ENCODE measurements around the gene SPANXD.
"Not testable (repeated sequence)": the region's sequence is repeated elsewhere in the genome, so short reads cannot be mapped to it uniquely, and the experiment has no call there.

The SPANXD gene

DNA sequence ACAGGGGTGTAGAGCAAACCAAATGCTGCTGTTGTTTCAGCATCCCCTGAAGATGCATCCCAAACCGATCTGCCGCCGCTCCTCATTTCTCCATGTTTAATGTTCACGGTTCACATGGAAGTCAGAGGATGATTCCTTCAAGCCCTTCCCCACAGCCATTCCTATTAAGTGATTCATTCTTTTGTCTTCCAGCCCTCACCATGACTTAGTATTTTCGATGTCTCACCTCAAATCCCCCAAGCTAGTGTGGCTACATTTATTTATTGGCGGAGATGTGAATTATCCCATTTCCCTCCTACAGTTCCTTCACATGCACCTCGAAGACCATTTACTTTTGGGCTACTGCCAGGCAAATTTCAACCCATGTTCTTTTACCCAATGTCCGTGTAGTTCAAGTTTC lies at the start of gene SPANXD:
SPANXD (minus strand) TSS at position 101 of the 400 bp plus-strand sequence. CDS start 334 bp downstream, outside the sequence.
- H3K4me3 ChIP-seq (ENCODE audit: insufficient read length, low read depth); H3K9ac ChIP-seq (ENCODE audit: insufficient read length, low read depth); DNase-seq (ENCODE audit: low read depth, low spot score); H3K27me3 ChIP-seq (ENCODE audit: insufficient read depth, insufficient read length); H3K36me3 ChIP-seq (ENCODE audit: insufficient read depth, insufficient read length, low read length); H3K4me1 ChIP-seq (ENCODE audit: insufficient read depth, insufficient read length); H3K9me3 ChIP-seq (ENCODE audit: insufficient read depth, low read length): not testable (repeated sequence)

DNA sequence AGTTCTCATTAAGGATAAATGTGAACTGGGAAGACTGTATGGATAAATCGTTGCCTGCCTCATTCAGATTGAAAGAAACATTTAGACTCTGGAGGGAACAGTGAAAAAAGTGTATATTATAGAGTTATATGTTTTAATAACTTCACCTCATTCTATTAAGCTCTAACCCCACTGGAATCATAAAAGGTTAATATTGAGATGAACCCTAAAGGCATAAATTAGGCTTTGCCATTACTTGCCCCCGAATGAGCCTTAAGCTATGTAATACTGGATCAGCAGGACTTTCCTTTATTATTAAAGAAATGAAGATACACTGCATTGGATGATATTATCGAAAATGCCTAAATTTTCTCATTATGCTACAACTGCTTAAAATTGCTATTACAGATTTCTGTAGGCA lies 44.1 kb upstream of the SPANXD start:
- DNase-seq (ENCODE audit: low read depth, low spot score): no peak
- no peaks in the 10 kb centered on the region for H3K27me3 ChIP-seq (ENCODE audit: insufficient read depth, insufficient read length)
- no peak overlapping the region for H3K9ac ChIP-seq (ENCODE audit: insufficient read length, low read depth)
- H3K4me3 ChIP-seq (ENCODE audit: insufficient read length, low read depth): no peak overlapping the region
- H3K9me3 ChIP-seq (ENCODE audit: insufficient read depth, low read length): no peaks in the 10 kb centered on the region
- no peaks in the 10 kb centered on the region for H3K36me3 ChIP-seq (ENCODE audit: insufficient read depth, insufficient read length, low read length)
- H3K4me1 ChIP-seq (ENCODE audit: insufficient read depth, insufficient read length): no peaks in the 10 kb centered on the region
- TF ChIP-seq SUZ12 (IDR thresholded peaks at IDR 0.05; ENCODE audit: extremely low read depth, insufficient read depth, insufficient read length): no peak
- TF ChIP-seq ZNF274 (IDR thresholded peaks at IDR 0.05; ENCODE audit: low read depth, low read length): no peak
- TF ChIP-seq YY1 (IDR thresholded peaks at IDR 0.05; ENCODE audit: insufficient read depth, insufficient read length): no peak

- Histone ChIP-seq H3K4me3 (ENCODE audit: insufficient read length, low read depth) (no peak overlapping the region), H3K27me3 (ENCODE audit: insufficient read depth, insufficient read length) (no peaks in the 10 kb centered on the region), H3K4me1 (ENCODE audit: insufficient read depth, insufficient read length) (no peaks in the 10 kb centered on the region), H3K36me3 (ENCODE audit: insufficient read depth, insufficient read length, low read length) (no peaks in the 10 kb centered on the region), H3K9me3 (ENCODE audit: insufficient read depth, low read length) (no peaks in the 10 kb centered on the region), H3K9ac (ENCODE audit: insufficient read length, low read depth) (no peak overlapping the region)
- TF ChIP-seq YY1 (IDR thresholded peaks at IDR 0.05; ENCODE audit: insufficient read depth, insufficient read length): no peak
- no peak for TF ChIP-seq SUZ12 (IDR thresholded peaks at IDR 0.05; ENCODE audit: extremely low read depth, insufficient read depth, insufficient read length)
- TF ChIP-seq ZNF274 (IDR thresholded peaks at IDR 0.05; ENCODE audit: low read depth, low read length): no peak
- no peak for DNase-seq (ENCODE audit: low read depth, low spot score)
These were observed 38.1 kb upstream of the SPANXD start for GRCh38 chrX:141736656-141737055.

DNA sequence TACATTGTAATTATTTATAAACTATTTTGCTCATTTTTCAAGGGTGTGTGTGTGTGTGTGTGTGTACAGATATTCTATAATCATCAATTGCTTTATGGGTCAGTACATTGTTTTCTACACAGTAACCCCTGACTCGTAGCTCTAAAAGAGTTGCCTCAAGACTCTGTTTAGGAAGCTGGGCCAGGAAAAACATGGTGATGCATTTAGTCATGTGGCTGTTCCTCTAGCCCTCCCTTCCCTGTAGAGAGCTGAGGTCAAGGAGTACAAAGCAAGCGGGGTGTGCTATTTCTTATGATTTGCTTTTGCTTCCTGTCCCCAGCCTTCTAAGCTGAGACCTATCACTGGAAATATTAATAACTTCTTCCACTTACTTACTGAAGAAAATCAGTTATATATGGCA lies 34.8 kb upstream of the SPANXD start:
- TF ChIP-seq ZNF274 (IDR thresholded peaks at IDR 0.05; ENCODE audit: low read depth, low read length): no peak
- no peak for TF ChIP-seq SUZ12 (IDR thresholded peaks at IDR 0.05; ENCODE audit: extremely low read depth, insufficient read depth, insufficient read length)
- no peak for TF ChIP-seq YY1 (IDR thresholded peaks at IDR 0.05; ENCODE audit: insufficient read depth, insufficient read length)
- no peaks in the 10 kb centered on the region for H3K9me3 ChIP-seq (ENCODE audit: insufficient read depth, low read length)
- no peaks in the 10 kb centered on the region for H3K4me1 ChIP-seq (ENCODE audit: insufficient read depth, insufficient read length)
- H3K36me3 ChIP-seq (ENCODE audit: insufficient read depth, insufficient read length, low read length): no peaks in the 10 kb centered on the region
- DNase-seq (ENCODE audit: low read depth, low spot score): no peak
- no peaks in the 10 kb centered on the region for H3K27me3 ChIP-seq (ENCODE audit: insufficient read depth, insufficient read length)
- no peak overlapping the region for H3K9ac ChIP-seq (ENCODE audit: insufficient read length, low read depth)
- no peak overlapping the region for H3K4me3 ChIP-seq (ENCODE audit: insufficient read length, low read depth)

GRCh38 chrX:141732031-141732430 lies 33.5 kb upstream of the SPANXD start:
- H3K4me1 ChIP-seq (ENCODE audit: insufficient read depth, insufficient read length): no peaks in the 10 kb centered on the region
- H3K36me3 ChIP-seq (ENCODE audit: insufficient read depth, insufficient read length, low read length): no peaks in the 10 kb centered on the region
- H3K9me3 ChIP-seq (ENCODE audit: insufficient read depth, low read length): no peaks in the 10 kb centered on the region
- no peak overlapping the region for H3K4me3 ChIP-seq (ENCODE audit: insufficient read length, low read depth)
- no peaks in the 10 kb centered on the region for H3K27me3 ChIP-seq (ENCODE audit: insufficient read depth, insufficient read length)
- H3K9ac ChIP-seq (ENCODE audit: insufficient read length, low read depth): no peak overlapping the region
- DNase-seq (ENCODE audit: low read depth, low spot score): no peak
- TF ChIP-seq SUZ12 (IDR thresholded peaks at IDR 0.05; ENCODE audit: extremely low read depth, insufficient read depth, insufficient read length) (no peak), ZNF274 (IDR thresholded peaks at IDR 0.05; ENCODE audit: low read depth, low read length) (no peak), YY1 (IDR thresholded peaks at IDR 0.05; ENCODE audit: insufficient read depth, insufficient read length) (no peak)

GRCh38 chrX:141724186-141724585 lies 25.6 kb upstream of the SPANXD start:
- DNase-seq (ENCODE audit: low read depth, low spot score): no peak
- no peak overlapping the region for H3K4me3 ChIP-seq (ENCODE audit: insufficient read length, low read depth)
- no peaks in the 10 kb centered on the region for H3K4me1 ChIP-seq (ENCODE audit: insufficient read depth, insufficient read length)
- TF ChIP-seq ZNF274 (IDR thresholded peaks at IDR 0.05; ENCODE audit: low read depth, low read length): no peak
- no peak for TF ChIP-seq SUZ12 (IDR thresholded peaks at IDR 0.05; ENCODE audit: extremely low read depth, insufficient read depth, insufficient read length)
- TF ChIP-seq YY1 (IDR thresholded peaks at IDR 0.05; ENCODE audit: insufficient read depth, insufficient read length): no peak
- H3K9ac ChIP-seq (ENCODE audit: insufficient read length, low read depth): no peak overlapping the region
- H3K27me3 ChIP-seq (ENCODE audit: insufficient read depth, insufficient read length): no peaks in the 10 kb centered on the region
- H3K36me3 ChIP-seq (ENCODE audit: insufficient read depth, insufficient read length, low read length): no peaks in the 10 kb centered on the region
- no peaks in the 10 kb centered on the region for H3K9me3 ChIP-seq (ENCODE audit: insufficient read depth, low read length)

GRCh38 chrX:141714680-141715079 lies 16.1 kb upstream of the SPANXD start:
- H3K4me1 ChIP-seq (ENCODE audit: insufficient read depth, insufficient read length): no peaks in the 10 kb centered on the region
- no peaks in the 10 kb centered on the region for H3K9me3 ChIP-seq (ENCODE audit: insufficient read depth, low read length)
- DNase-seq (ENCODE audit: low read depth, low spot score): no peak
- no peak for TF ChIP-seq SUZ12 (IDR thresholded peaks at IDR 0.05; ENCODE audit: extremely low read depth, insufficient read depth, insufficient read length)
- TF ChIP-seq YY1 (IDR thresholded peaks at IDR 0.05; ENCODE audit: insufficient read depth, insufficient read length): no peak
- no peak for TF ChIP-seq ZNF274 (IDR thresholded peaks at IDR 0.05; ENCODE audit: low read depth, low read length)
- no peaks in the 10 kb centered on the region for H3K27me3 ChIP-seq (ENCODE audit: insufficient read depth, insufficient read length)
- H3K4me3 ChIP-seq (ENCODE audit: insufficient read length, low read depth): no peak overlapping the region
- no peak overlapping the region for H3K9ac ChIP-seq (ENCODE audit: insufficient read length, low read depth)
- no peaks in the 10 kb centered on the region for H3K36me3 ChIP-seq (ENCODE audit: insufficient read depth, insufficient read length, low read length)

- H3K36me3 ChIP-seq (ENCODE audit: insufficient read depth, insufficient read length, low read length): no peaks in the 10 kb centered on the region
- no peak overlapping the region for H3K9ac ChIP-seq (ENCODE audit: insufficient read length, low read depth)
- no peak for TF ChIP-seq ZNF274 (IDR thresholded peaks at IDR 0.05; ENCODE audit: low read depth, low read length)
- no peak for TF ChIP-seq SUZ12 (IDR thresholded peaks at IDR 0.05; ENCODE audit: extremely low read depth, insufficient read depth, insufficient read length)
- TF ChIP-seq YY1 (IDR thresholded peaks at IDR 0.05; ENCODE audit: insufficient read depth, insufficient read length): no peak
- H3K4me3 ChIP-seq (ENCODE audit: insufficient read length, low read depth): no peak overlapping the region
- no peaks in the 10 kb centered on the region for H3K9me3 ChIP-seq (ENCODE audit: insufficient read depth, low read length)
- no peaks in the 10 kb centered on the region for H3K4me1 ChIP-seq (ENCODE audit: insufficient read depth, insufficient read length)
- no peaks in the 10 kb centered on the region for H3K27me3 ChIP-seq (ENCODE audit: insufficient read depth, insufficient read length)
- no peak for DNase-seq (ENCODE audit: low read depth, low spot score)
These were observed 2.5 kb upstream of the SPANXD start for GRCh38 chrX:141701072-141701471.
